HUES48 (cell line): Measurements from ENCODE around the gene TUBB4B.

Experiments
- H3K27ac ChIP-seq: one replicate; pipeline ENCODE4 v1.7.0; 2013; ENCODE audit warnings: low read depth, low read length, inconsistent platforms
- H3K27me3 ChIP-seq: 2 replicates; pipeline ENCODE4 v1.6.1; 2013; ENCODE audit warnings: mild to moderate bottlenecking, low read length; ENCODE audit not compliant: control insufficient read depth, insufficient read depth
- H3K36me3 ChIP-seq: 2 replicates; pipeline ENCODE4 v1.6.1; 2013; ENCODE audit warnings: low read length; ENCODE audit not compliant: control insufficient read depth, insufficient read depth
- H3K4me1 ChIP-seq: 2 replicates; pipeline ENCODE4 v1.6.1; 2013; ENCODE audit warnings: mild to moderate bottlenecking, low read length; ENCODE audit not compliant: control insufficient read depth, insufficient read depth
- H3K4me3 ChIP-seq: 2 replicates; pipeline ENCODE4 v1.5.1; 2013; ENCODE audit warnings: mild to moderate bottlenecking, low read depth, low read length
- H3K9ac ChIP-seq: 2 replicates; pipeline ENCODE4 v1.6.1; 2013; ENCODE audit warnings: mild to moderate bottlenecking, low read depth, low read length, moderate library complexity
- H3K9me3 ChIP-seq: 2 replicates; pipeline ENCODE4 v1.6.1; 2013; ENCODE audit warnings: low read length; ENCODE audit not compliant: control insufficient read depth, insufficient read depth

The TUBB4B gene

DNA sequence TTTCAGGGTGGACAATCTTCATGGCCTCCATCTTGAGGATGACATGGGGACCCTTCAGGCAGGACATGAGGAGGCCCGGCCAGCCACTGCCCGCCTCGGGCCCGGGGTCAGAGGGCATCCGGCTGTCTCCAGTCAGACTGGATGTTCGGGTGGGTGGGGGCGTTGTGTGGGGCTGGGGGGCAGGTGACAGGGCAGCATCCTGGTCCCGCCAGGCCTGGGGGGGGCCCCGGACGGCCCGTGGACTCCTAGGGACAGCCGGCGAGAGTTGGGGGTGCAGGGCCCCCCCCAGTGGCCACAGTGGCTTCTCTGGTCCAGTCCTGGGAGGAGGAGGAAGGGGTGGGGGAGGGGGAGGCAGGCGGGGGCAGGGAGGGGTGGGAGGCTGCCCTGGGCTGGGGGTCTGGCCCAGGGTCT, 20.0 kb upstream of the TUBB4B start:
- peaks cover 6% of the 10 kb centered on the region for H3K36me3 ChIP-seq
- H3K27ac ChIP-seq, result no peak overlapping the region
- no peak overlapping the region; the same call in 1 of the 2 replicates for H3K4me3 ChIP-seq
- H3K27me3 ChIP-seq, result peaks cover 5% of the 10 kb centered on the region
- no peaks in the 10 kb centered on the region for H3K9me3 ChIP-seq
- peaks cover 3% of the 10 kb centered on the region; the same call in 1 of the 2 replicates for H3K4me1 ChIP-seq
- no peak overlapping the region for H3K9ac ChIP-seq

DNA sequence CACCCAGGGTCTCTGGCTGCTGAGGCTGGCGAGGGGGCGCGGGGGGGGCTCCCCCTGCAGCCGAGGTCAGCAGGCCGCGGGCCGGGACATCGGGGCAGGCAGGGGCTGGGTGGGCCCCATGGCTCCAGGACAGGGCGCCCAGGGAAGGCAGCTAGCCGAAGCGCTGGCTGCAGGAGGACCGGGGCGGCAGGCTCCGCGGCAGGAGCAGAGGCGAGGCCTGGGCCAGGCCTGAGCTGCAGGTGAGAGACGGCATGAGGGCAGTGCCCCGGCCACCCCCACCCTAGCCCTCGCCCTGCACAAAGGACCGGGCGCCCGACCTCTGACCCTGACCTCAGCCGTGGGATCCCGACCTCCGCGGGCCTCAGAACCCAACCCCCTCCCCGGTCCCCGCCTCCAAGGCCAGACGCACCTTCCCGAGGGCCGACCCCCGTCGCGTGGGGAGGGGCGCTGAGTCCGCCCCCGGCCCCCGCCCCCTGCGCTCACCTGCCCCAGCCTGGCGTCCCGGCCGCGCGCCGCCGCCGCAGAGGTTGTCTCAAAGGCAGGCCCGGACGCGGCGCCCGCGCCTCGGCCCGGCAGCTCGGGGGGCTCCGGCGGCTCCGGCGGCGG, 19.5 kb upstream of the TUBB4B start:
- Histone ChIP-seq H3K27me3 (peaks cover 5% of the 10 kb centered on the region), H3K36me3 (peaks cover 1% of the 10 kb centered on the region; the same call in 1 of the 2 replicates), H3K4me3 (peak overlapping the region; percentile 55), H3K9ac (no peak overlapping the region; the same call in 1 of the 2 replicates), H3K27ac (no peak overlapping the region), H3K9me3 (no peaks in the 10 kb centered on the region), H3K4me1 (peaks cover 3% of the 10 kb centered on the region; the same call in 1 of the 2 replicates)

DNA sequence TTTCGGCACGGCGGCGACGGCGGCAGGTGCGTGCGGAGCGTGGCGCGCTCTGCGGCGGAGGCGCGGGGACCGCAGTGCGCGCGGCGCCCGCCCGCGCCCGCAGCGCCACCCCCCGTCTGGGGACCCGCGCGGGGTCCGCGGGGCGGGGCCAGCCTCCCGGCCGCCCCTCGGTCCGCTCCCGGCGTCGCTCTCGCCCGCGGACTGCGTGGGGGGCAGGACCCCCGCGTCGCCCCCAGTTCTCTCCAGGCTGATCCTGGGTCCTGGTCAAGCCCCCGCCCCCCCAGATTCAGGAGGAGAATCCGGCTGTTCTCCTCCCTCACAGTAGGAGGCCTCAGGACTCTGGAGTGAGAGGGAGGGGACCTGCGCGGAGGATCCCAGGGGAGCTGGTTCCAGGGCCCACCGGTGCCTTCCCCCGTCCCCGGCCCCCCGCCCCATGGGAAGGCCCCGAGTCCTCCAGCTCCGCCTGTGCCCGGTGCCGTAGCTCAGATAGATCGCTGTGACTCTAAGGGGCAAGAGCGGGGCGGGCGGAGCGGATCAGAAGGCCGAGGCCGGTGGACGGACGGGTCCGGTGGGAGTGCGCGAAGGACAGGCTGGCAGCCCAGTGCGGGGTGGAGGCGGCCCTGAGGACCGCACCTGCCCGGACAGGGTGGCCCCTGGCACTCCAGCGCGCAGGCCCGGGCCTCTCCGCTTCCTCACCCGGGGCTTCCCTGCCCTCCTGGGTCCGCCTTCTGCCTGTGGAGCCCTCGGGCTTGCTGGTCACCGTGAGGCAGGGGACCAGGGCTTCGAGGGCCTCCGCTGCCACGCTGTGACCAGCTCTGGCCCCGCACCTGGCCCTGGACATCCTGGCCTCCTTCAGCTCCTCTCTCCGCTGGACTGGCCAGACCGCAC, 18.7 kb upstream of the TUBB4B start, which contains the start of gene RNF208:
Gene RNF208, minus strand, starts transcription at position 51 of the 888 bp plus-strand sequence. CDS start 1,028 bp downstream, outside the sequence.
- H3K27ac ChIP-seq, result no peak within 1 kb of the TSS
- H3K4me1 ChIP-seq, result peaks cover 3% of the 10 kb centered on the region; the same call in 1 of the 2 replicates
- H3K9ac ChIP-seq, result no peak within 1 kb of the TSS; the same call in 1 of the 2 replicates

DNA sequence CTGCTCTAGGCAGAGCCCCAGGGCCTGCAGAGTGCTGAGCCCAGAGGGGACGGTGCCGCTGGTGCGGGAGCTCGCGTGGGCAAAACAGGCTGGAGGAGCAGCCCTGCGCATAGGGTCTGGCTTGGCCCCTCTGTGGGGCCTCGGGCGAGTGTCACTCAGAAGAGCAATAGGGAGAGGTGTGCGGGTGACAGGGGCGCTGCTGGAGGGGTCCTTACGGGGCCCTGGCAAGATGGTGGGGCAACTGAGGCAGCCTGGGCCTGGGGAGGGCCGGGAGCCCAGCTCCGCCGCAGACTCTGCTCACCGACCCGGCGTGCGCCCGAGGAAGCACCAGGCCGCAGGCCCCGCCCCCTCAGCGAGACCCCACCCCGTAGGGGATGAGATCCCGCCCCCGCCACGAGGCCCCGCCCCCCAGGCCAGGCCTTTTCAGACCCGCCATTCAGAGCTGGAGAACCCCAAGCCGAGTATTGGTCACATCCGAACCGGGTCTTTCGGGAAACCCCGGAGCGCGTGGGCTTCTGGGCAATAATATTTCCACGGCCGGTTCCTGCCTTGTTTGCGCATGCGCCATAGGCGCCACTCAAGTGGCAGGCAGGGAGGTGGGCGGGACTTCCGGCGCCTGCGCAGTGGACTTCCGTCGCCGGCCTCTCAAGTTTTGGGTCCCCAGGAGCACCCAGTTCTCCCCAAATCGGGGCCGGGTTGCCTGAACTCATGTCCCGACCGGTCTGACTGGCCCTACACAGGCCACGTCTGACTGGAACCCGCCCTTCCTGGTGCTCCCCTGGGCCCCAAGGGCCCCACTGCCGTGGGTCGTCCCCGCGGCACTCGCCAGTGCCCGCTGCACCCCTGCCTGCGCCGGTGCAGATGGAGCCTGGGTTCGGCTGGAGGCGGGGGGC, 17.8 kb upstream of the TUBB4B start:
- peak overlapping the region; percentile 83 for H3K27ac ChIP-seq
- H3K36me3 ChIP-seq, result no peaks in the 10 kb centered on the region; the same call in 1 of the 2 replicates
- peak overlapping the region; percentile 70 for H3K9ac ChIP-seq
- H3K27me3 ChIP-seq, result peaks cover 5% of the 10 kb centered on the region
- no peaks in the 10 kb centered on the region for H3K9me3 ChIP-seq
- H3K4me3 ChIP-seq, result peak overlapping the region; percentile 94
- peaks cover 3% of the 10 kb centered on the region; the same call in 1 of the 2 replicates for H3K4me1 ChIP-seq

More for the DNA sequence above, 18.7 kb upstream of the TUBB4B start, which contains the start of gene RNF208:
- peaks cover 5% of the 10 kb centered on the region for H3K27me3 ChIP-seq
- H3K9me3 ChIP-seq, result no peaks in the 10 kb centered on the region
- H3K4me3 ChIP-seq, result peak within 1 kb of the TSS; percentile 94
- H3K36me3 ChIP-seq, result no peaks in the 10 kb centered on the region; the same call in 1 of the 2 replicates

DNA sequence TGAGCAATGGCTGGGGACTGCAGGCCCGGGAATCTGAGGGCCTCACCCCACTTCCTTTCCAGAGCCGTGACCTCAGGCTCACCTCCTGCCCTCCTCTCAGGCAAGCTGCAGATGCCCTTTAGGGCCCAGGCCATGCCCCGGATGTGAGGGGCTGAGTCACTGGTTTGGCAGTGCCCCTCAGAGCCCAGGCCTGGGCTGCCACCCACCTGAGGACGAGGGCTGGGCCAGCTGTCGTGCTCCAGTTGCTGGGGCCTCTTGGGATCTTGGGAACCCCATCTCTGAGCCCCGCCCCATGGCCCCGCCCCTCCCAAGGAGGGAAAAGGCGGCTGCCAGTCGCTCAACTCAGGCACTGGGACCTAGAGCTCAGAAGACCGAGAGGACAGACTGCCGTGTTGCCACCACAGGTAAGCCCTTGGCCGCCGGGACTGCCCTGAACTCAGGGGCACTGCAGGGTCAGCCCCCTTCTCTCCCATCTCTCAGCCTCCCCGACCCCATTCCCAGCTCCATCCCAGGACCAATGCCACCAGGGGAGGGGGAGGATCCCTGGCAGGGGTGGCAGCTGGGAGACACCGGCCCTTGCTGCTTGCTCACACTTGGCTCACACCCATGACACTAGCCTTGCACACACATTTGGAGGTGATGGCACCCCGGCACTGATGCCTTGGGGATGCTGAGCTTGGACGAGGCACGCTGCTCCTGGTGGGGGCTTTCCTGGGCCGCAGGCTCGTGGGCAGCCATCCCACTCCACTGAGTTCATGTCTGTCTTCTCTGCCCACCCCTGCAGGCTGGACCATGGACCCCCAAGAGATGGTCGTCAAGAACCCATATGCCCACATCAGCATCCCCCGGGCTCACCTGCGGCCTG, 16.0 kb upstream of the TUBB4B start, which contains the start of gene CYSRT1:
Gene CYSRT1, plus strand, starts transcription at position 345 of the 865 bp plus-strand sequence. Its CDS starts 448 bp downstream, at position 793.
- Histone ChIP-seq H3K9me3 (no peaks in the 10 kb centered on the region), H3K27ac (peak within 1 kb of the TSS; percentile 83), H3K36me3 (no peaks in the 10 kb centered on the region), H3K4me1 (peaks cover 3% of the 10 kb centered on the region; the same call in 1 of the 2 replicates), H3K4me3 (peak within 1 kb of the TSS; percentile 94), H3K27me3 (peaks cover 5% of the 10 kb centered on the region), H3K9ac (peak within 1 kb of the TSS; percentile 70)

DNA sequence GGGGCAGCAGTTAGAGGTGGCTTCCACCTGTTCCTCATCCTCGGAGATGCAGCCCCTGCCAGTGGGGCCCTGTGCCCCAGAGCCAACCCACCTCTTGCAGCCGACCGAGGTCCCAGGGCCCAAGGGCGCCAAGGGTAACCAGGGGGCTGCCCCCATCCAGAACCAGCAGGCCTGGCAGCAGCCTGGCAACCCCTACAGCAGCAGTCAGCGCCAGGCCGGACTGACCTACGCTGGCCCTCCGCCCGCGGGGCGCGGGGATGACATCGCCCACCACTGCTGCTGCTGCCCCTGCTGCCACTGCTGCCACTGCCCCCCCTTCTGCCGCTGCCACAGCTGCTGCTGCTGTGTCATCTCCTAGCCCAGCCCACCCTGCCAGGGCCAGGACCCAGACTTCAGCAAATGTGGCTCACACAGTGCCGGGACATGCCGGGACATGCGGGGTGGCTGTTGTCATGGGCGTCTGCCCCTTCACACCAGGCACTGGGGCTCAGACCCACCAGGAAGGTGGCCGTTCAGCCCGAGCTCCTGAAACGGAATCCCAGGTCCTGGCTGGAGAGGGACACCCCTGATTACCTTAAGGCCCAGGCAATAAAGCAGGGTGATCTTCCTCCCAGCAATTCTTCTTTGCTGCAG, 15.3 kb upstream of the TUBB4B start:
- H3K27me3 ChIP-seq, result peaks cover 5% of the 10 kb centered on the region
- H3K4me3 ChIP-seq, result no peak overlapping the region
- H3K36me3 ChIP-seq, result no peaks in the 10 kb centered on the region
- H3K27ac ChIP-seq, result no peak overlapping the region
- H3K4me1 ChIP-seq, result peaks cover 3% of the 10 kb centered on the region; the same call in 1 of the 2 replicates
- no peak overlapping the region for H3K9ac ChIP-seq
- no peaks in the 10 kb centered on the region for H3K9me3 ChIP-seq

DNA sequence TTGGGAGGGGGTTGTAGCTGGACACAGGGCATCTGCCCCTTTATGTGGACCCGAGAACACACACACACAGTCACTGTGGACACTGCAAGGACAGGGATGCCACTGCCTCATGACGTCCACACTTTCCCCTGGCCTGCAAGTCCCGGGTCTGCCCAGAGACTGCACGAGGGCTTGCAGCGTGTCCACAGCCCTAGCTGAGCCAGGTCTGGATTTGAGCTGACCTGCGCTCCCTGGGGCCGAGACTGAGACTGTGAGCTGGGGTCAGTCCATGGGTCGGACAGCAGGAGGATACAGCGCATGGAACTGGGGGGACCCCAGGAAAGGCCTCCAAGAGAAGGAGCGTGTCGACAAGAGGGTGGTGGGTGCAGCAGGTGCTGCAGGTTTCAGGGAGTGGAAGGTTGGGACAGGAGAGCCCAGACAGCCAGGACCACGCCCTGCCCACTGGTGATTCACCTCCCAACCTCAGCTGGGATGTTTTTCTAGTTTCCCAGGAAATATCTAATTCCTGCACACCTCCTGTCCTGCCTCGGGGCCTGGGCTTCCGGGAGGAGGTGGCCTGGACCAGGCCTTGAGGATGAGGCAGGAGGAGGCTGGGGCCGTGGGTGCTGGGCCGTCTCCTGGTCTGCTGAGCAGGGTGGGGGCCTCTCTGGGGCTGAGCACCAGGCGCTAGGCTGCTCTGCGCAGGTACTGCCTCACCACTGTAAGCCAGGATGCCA, 14.6 kb upstream of the TUBB4B start:
- no peaks in the 10 kb centered on the region for H3K9me3 ChIP-seq
- H3K27ac ChIP-seq, result no peak overlapping the region
- H3K36me3 ChIP-seq, result no peaks in the 10 kb centered on the region
- no peak overlapping the region for H3K4me3 ChIP-seq
- peaks cover 5% of the 10 kb centered on the region for H3K27me3 ChIP-seq
- no peak overlapping the region for H3K9ac ChIP-seq
- H3K4me1 ChIP-seq, result peaks cover 3% of the 10 kb centered on the region; the same call in 1 of the 2 replicates

DNA sequence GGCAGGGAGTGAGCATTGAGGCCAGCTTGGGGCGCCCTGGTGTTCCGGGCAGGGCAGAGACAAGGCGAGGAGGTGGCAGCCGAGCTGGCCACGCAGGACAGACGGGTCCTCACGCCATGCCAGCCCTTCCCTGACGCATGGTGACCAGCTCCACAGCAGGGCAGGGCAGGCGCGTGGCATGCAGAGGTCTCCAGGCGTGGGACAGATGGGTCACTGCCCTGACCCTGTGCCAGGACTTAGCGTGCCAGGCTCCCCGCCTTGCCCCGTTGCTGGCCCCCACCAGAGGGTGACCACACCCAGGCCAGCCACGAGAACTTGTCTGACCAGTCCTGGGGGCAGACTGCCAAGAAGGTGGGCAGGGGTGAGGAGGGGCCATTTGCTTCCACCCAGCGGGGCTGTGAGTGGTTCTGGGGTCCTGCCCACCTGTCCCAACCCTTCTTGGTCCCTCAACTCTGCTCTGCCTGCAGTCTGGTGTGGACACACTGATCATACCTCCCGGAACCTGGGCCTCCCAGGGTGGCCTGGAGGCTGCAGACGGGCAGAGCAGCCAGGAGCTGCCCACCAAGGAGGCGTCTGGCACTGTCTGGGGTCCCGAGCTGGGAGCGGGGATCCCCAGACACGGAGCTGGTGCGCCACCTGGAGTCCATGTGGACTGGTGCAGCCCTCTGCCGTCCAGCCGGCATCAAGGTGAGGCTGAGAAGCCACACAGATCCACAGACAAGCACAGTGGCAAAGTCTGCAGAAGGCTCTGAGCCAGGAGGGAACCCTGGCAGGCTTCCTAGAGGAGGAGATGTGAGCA, 13.8 kb upstream of the TUBB4B start, which contains the start of gene RNF224:
Gene RNF224, plus strand, starts transcription at position 449 of the 799 bp plus-strand sequence. CDS start 834 bp downstream, outside the sequence.
- Histone ChIP-seq H3K9me3 (no peaks in the 10 kb centered on the region), H3K36me3 (no peaks in the 10 kb centered on the region), H3K27me3 (peaks cover 5% of the 10 kb centered on the region), H3K4me3 (no peak within 1 kb of the TSS), H3K4me1 (peaks cover 3% of the 10 kb centered on the region; the same call in 1 of the 2 replicates), H3K27ac (no peak within 1 kb of the TSS), H3K9ac (no peak within 1 kb of the TSS)
